Upper lobe of right lung (tissue), 1 donor: ENCODE results near the gene MED15. TPM values are rescaled to one million over a fixed set of nuclear protein-coding genes. Genes with fewer than 3 reads are reported as not detected.

Experiments
- ATAC-seq: fragments of 200-7000 bp; cut with Tn5 transposase; one replicate; pipeline ENCODE4 v1.9.1; 2020; ENCODE audit warnings: mild to moderate bottlenecking, moderate library complexity
- DNase-seq: peaks from one replicate; pipeline ENCODE4 v3.0.0-alpha.2; 2020
- H3K27ac ChIP-seq: fragments of 200-600 bp; one replicate; pipeline ENCODE4 v1.8.0; 2022
- H3K27me3 ChIP-seq: fragments of 200-600 bp; one replicate; pipeline ENCODE4 v1.8.0; 2022; ENCODE audit warnings: mild to moderate bottlenecking
- H3K36me3 ChIP-seq: fragments of 200-600 bp; one replicate; pipeline ENCODE4 v1.8.0; 2022
- H3K4me1 ChIP-seq: fragments of 200-600 bp; one replicate; pipeline ENCODE4 v1.8.0; 2022
- H3K4me3 ChIP-seq: fragments of 200-600 bp; one replicate; pipeline ENCODE4 v1.8.0; 2022; ENCODE audit warnings: mild to moderate bottlenecking
- H3K9me3 ChIP-seq: fragments of 200-600 bp; one replicate; pipeline ENCODE4 v1.8.0; 2022
- CTCF ChIP-seq: fragments of 200-600 bp; IDR thresholded peaks from one replicate; pipeline ENCODE4 v1.8.0; 2022; ENCODE audit warnings: antibody characterized with exemption
- intact Hi-C: fragments of 100-400 bp; cut with DNase I; formaldehyde crosslinking; loops from one replicate; pipeline ENCODE4 v1.11.0; 2022
- total RNA-seq: library from RNA; stranded (reverse); fragmentation: NEBNext Ultra II Directional; extraction: Animal tissue kit (Norgen Biotek cat#: 25700); gene quantifications from one replicate; pipeline ENCODE4 v1.2.1, GENCODE V29; 2021
- donor health status: DM: no; HTN: yes; CAD: no; lungs with severe emphysema.

MED15 gene
- total RNA-seq, 1 donor from 2014 or later, result 96.9 TPM

- H3K27ac ChIP-seq, result no peak overlapping the region
- H3K4me1 ChIP-seq, result no peaks in the 10 kb centered on the region
- intact Hi-C loops, result no loop called here
- ATAC-seq (no peak), DNase-seq (no peak)
- peaks cover 44% of the 10 kb centered on the region for H3K36me3 ChIP-seq
- TF ChIP-seq CTCF, result no peak
- H3K9me3 ChIP-seq, result no peaks in the 10 kb centered on the region
- H3K4me3 ChIP-seq, result no peak overlapping the region
- no peaks in the 10 kb centered on the region for H3K27me3 ChIP-seq
These were observed 80.9 kb downstream of the MED15 start for GRCh38 chr22:20588092-20588842.

- no peak for ATAC-seq
- no peak for TF ChIP-seq CTCF
- peaks cover 37% of the 10 kb centered on the region for H3K36me3 ChIP-seq
- H3K27ac ChIP-seq, result no peak overlapping the region
- no peak for DNase-seq
- no peaks in the 10 kb centered on the region for H3K27me3 ChIP-seq
- no peaks in the 10 kb centered on the region for H3K4me1 ChIP-seq
- no peak overlapping the region for H3K4me3 ChIP-seq
- H3K9me3 ChIP-seq, result no peaks in the 10 kb centered on the region
- intact Hi-C loops, result no loop called here
These were observed 81.6 kb downstream of the MED15 start for GRCh38 chr22:20588843-20589581.

- no peak for ATAC-seq
- Histone ChIP-seq H3K27me3 (no peaks in the 10 kb centered on the region), H3K4me1 (no peaks in the 10 kb centered on the region), H3K9me3 (no peaks in the 10 kb centered on the region), H3K4me3 (no peak overlapping the region), H3K27ac (no peak overlapping the region), H3K36me3 (peaks cover 28% of the 10 kb centered on the region)
- intact Hi-C loops, result no loop called here
- DNase-seq, result peak; percentile 62
- TF ChIP-seq CTCF, result no peak
These were observed 82.4 kb downstream of the MED15 start for GRCh38 chr22:20589614-20590476.

- H3K9me3 ChIP-seq, result no peaks in the 10 kb centered on the region
- ATAC-seq, result no peak
- H3K4me3 ChIP-seq, result no peak overlapping the region
- H3K36me3 ChIP-seq, result peaks cover 20% of the 10 kb centered on the region
- H3K27me3 ChIP-seq, result no peaks in the 10 kb centered on the region
- intact Hi-C loops, result no loop called here
- no peak for DNase-seq
- no peak overlapping the region for H3K27ac ChIP-seq
- no peaks in the 10 kb centered on the region for H3K4me1 ChIP-seq
- no peak for TF ChIP-seq CTCF
These were observed 83.3 kb downstream of the MED15 start for GRCh38 chr22:20590477-20591294.

GRCh38 chr22:20591295-20591645 is 83.9 kb downstream of the MED15 start:
- TF ChIP-seq CTCF, result no peak
- Histone ChIP-seq H3K36me3 (peaks cover 14% of the 10 kb centered on the region), H3K4me3 (no peak overlapping the region), H3K27ac (no peak overlapping the region), H3K27me3 (no peaks in the 10 kb centered on the region), H3K9me3 (no peaks in the 10 kb centered on the region), H3K4me1 (no peaks in the 10 kb centered on the region)
- intact Hi-C loops, result no loop called here
- ATAC-seq, result no peak
- DNase-seq, result no peak
